ENCODE measurements around the gene UBXN2A. TPM values are rescaled to one million over a fixed set of nuclear protein-coding genes. Genes with fewer than 3 reads are reported as not detected.
"Not testable (repeated sequence)": the region's sequence is repeated elsewhere in the genome, so short reads cannot be mapped to it uniquely, and the experiment has no call there.

UBXN2A gene
- polyA plus RNA-seq, 10 donors, result 16.7 to 24.0 (median 20.3) TPM

DNA sequence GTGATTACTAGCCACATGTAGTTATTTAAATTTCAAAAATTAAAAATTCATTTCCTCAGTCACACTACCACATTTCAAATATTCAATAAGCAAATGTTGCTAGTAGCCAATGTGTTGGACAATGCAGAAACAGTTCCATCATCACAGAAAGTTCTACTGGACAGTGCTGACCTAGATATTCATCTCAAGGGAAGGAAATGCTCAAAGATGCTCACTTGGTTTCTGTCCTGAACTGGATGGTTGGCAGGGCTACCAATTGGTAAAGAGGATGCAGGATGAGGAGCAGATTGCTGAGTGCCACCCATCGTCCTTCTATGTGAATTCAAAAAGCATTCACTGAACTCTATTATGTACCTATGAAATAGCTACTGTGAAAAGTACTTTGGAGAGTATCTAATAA, 6.0 kb upstream of the UBXN2A start:
- no peak for DNase-seq

DNA sequence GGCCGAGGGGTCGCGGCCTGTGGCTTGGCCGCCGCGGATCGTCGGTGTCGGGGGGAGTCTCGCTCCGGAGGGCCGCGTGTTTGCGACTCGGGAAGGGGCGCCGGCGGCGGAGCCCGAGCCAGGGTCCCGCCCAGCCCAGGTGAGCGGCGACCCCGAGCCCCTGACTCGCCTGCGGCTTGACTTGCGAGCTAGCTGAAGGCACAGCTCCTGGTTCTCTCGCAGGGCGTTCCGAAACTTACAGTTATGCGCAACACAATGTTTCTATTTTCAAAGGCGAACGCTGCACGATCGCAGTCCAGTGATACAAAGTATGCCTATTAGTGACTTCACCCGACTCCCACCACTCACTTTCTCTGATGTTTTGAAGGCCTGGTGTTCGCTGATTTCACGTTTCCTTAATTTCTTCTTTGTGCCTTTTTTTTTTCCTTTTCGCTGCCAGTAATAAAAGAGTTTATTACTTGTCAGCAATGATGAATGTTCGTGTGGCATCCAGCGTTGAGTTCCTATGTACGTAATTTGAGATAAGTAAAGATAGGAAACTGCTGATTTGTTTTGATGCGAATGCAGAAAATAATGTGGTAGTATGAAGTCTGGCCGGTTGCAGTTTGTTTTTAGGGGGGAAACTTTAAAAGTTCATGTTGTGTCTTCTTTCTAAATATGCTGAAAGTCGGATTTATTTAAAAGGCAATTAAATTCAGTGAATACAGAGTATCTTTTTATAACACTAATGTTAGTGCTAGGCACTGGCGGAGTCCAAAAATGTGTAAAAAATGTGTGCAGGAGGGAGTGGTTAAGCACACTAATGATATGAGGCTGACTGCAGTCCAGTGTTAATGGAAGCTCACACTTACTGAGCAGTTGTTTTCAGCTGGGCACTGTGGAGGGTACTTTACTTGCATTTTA, 706 bp downstream of the UBXN2A start:
- DNase-seq, result peak; percentile 28 to 86 (median 58)

DNA sequence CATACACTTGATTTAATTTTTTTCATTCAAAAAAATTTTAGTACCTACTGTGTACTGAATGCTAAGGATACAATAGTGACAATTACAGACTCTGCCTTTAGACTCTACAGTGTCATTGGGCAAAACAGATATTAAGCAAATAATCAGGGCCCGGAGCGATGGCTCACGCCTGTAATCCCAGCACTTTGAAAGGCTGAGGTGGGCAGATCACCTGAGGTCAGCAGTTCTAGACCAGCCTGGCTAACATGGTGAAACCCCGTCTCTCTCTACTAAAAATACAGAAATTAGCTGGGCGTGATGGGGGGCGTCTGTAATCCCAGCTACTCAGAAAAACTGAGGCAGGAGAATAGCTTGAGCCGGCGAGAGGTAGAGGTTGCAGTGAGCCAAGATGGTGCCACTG, 1.4 kb downstream of the UBXN2A start:
- DNase-seq, result no peak

DNA sequence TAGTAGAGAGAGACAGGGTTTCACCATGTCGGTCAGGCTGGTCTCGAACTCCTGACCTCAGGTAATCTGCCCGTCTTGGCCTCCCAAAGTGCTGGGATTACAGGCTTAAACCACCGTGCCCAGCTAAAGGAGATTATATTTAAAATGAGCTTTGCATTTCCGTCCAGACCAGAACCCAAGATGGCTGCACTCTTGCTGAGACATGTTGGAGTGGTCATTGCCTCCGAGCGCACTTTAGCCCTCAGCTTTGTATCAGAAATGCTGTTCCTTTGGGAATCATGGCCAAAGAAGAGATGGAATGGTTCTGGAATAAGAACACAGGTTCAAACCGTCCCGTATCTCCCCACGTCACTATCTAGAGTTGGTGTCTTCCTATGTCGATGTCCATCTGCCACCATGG, 3.4 kb downstream of the UBXN2A start:
- no peak for DNase-seq

- no peak for DNase-seq
These were observed 4.3 kb downstream of the UBXN2A start for GRCh38 chr2:23944527-23944926.

GRCh38 chr2:23944976-23945375, 4.7 kb downstream of the UBXN2A start:
- DNase-seq, result no peak

DNA sequence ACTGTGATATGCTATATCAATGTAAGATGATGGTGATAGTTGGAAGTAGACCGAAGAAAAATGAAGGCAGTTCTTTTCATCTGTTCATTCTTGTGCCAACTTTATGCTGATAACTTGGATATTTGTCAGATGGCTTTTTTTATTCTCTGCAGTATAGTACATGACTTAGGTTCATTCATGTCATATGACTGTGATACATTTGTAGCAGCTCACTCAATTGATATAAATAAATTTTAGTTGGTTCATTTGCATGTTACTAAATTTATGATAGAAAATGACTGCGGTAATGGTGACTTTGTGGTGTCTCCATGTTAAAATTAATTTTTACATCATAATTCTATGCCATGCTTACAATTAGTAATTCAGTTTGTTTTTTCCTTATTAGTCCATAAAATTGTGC, 7.1 kb downstream of the UBXN2A start:
- no peak for DNase-seq

GRCh38 chr2:23952558-23952957, 12.3 kb downstream of the UBXN2A start:
- DNase-seq, result not testable (repeated sequence)

- no peak for DNase-seq
These were observed 13.4 kb downstream of the UBXN2A start for GRCh38 chr2:23953625-23954024.

DNA sequence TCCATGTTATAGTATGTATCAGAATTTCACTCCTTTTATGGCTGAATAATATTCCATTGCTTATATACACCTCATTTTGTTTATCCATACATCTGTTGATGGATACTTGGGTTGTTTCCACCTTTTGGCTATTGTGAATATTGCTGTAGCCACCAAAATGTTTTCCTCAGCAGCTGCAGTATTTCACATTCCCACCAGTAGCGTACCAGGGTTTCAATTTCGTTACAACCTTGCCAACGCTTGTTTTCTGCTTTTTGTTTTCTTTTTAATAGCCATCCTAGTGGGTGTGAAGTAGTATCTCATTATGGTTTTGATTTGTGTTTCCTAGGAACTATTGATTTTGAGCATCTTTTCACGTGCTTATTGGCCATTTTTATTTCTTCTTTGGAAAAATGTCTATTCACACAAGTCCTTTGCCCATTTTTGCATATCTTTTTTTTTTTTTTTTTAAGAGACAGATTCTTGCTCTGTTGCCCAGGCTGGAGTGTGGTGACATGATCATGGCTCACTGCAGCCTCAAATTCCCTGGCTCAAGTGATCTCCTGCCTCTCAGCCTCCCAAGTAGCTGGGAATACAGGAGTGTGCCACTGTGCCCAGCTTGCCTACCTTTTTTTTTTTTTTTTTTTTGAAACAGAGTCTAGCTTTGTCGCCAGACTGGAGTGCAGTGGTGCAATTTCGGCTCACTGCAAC, 14.2 kb downstream of the UBXN2A start:
- DNase-seq, result no peak

DNA sequence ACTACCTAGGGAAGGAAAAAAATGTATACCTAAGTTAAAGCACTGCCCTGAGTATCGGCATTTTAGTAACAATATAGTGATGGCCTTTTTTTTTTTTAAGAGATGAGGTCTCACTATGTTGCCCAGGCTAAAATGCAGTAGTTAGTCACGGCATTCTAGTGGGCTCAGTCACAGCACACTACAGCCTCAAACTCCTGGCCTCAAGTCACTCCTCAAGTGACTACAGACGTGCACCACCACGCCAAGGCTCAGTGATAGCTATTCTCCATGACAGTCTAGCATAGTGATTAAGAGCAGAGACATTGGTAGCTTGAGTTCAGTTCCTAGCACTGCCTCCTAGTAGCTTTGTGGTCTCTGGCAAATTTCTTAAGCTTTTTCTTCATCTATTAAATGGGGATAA, 27.6 kb downstream of the UBXN2A start:
- no peak for DNase-seq

DNA sequence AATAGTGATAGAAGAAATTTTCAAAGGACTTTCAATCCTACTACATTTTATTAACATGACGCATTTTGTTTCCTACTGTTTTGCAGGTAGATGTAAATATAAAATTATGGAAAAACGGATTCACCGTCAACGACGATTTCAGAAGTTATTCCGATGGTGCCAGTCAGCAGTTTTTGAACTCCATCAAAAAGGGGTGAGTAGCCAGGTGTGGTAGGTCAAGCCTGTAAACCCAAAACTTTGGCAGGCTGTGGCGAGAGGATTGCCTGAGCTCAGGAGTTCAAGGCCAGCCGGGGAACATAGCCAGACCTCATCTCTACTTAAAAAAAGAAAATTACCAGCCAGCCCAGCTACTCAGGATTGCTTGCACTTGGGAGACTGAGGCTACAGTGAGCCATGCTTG, 36.6 kb downstream of the UBXN2A start:
- DNase-seq, result no peak

- DNase-seq, result no peak
These were observed 48.1 kb downstream of the UBXN2A start for GRCh38 chr2:23988371-23988770.

DNA sequence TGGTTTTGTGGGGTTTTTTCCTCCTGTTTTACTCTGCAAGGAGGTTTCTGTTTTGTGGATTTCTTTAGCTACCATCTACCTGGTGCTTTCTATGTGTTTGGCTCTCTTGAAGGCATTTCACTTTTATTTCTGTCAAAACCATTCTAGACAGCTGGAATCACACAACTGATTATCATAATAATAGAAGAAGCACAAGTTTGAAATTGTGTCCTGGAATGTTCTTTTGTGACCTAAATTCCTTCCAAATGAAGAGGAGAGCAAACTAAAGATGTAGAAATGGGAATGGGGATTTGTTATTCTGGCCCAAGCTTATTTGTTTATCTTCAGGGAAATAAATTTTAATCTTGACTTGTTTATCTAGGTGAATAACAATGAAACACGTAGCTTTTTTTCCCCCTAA, 52.7 kb downstream of the UBXN2A start:
- no peak for DNase-seq

DNA sequence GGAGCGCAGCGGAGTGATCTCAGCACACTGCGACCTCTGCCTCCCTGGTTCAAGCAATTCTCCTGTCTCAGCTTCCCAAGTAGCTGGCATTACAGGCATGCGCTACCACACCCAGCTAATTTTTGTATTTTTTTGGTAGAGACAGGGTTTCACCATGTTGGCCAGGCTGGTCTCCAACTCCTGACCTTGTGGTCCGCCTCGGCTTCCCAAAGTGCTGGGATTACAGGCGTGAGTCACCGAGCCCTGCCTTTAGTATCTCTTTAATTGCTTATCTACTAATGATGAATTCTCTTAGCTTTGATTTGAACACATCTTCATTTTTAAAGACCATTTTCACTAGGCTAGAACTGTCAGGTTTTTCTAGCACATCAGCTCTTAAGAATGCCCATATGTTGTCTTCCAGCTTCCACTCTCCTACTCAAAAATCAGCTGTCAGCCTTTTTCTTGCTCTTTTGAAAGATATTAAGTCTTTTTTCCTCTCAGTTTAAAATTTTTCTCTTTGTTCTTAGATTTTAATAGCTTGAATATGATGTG, 53.5 kb downstream of the UBXN2A start:
- DNase-seq, result no peak

DNA sequence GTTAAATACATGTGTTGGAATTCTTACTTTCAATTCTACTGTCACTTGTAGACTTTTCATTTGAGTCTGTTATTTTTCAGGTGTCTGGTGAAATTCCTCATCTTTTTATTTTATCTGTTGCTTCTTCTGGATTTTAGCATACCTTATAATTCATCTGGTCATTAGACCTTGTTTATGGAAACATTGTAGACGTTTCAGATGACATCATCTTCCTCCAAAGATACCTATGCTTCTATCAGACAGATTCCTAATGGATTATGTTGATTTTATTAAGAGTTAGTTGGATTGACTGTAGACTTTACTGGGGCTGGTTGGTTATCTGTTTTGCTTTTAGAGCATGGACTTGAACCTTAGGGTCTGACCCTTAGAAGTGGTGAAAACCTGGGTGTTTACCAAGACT, 54.3 kb downstream of the UBXN2A start:
- DNase-seq, result no peak

DNA sequence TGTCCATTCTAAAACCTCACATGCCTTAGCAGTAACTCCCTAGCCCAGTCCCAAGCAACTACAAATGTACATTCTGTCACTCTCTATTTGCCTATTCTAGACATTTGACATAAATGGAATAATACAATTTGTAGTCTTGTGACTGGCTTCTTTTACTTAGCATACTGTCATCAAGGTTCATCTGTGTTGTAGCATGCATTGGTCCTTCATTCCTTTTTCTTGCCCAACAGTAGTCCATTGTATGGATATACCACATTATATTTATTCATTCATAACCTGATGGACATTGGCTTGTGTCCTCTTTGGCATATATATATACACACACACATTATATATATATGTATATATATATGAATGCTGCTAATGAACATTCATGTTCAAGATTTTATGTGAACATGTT, 67.4 kb downstream of the UBXN2A start:
- no peak for DNase-seq

DNA sequence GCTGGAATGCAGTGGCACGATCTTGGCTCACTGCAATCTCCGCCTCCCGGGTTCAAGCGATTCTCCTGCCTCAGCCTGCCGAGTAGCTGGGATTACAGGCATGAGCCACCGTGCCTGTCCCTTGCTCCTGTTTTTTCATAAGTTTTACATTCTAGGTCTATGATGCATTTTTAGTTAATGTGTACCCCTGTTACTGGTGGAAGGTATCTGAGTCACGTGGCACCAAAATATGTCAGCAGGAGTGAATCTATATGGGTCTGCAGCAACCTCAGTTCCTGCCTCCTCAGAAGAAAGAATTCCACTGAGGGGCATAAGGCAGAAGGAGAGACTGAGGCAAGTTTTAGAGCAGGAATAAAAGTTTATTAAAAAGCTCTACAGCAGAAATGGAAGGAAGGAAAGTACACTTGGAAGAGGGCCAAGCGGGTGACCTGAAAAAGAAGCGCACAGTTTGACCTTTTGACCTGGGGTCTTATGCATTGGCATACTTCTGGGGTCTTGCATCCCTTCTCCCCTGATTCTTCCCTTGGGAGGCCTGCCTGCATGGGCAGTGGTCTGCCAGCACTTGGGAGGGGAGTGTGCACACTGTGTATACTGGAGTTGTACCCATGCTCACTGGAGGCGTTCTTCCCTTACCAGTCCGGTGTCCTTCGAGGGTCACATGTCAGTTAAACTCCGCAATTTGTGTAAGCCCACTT, 68.6 kb downstream of the UBXN2A start:
- DNase-seq, result no peak

DNA sequence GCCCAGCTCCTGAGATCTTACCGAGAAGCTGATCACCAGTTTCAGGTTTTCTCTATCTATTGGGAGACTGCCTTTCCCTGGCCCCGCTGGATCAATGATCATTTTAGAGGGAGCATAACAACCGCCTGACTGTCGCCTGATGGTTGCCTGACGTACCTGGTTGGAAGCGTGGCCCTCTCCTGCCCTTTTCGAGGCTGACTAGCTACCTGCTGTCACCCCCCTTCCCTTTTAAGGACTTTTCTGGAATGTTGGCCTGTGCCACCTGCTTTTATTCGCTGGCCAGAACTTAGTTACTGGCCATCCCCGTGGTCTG, 69.1 kb downstream of the UBXN2A start:
- DNase-seq, result no peak

GRCh38 chr2:24009680-24010476, 69.6 kb downstream of the UBXN2A start, which contains the start of gene MFSD2B:
TSS of gene MFSD2B (plus strand) at chr2:24010085. CDS start at chr2:24010097, 12 bp downstream.
- DNase-seq, result peak in 1 of 3 donors; percentile 35

- DNase-seq, result peak in 1 of 3 donors; percentile 41
These were observed 70.4 kb downstream of the UBXN2A start for GRCh38 chr2:24010477-24011249.

Measured in muscle of back (tissue), 11 donors.